ENCODE results near the gene CXCL9. TPM values are rescaled to one million over a fixed set of nuclear protein-coding genes. Genes with fewer than 3 reads are reported as not detected.

The CXCL9 gene
- not detected in 2 replicates for total RNA-seq

GRCh38 chr4:76007089-76007862 lies at the start of gene CXCL9:
Gene CXCL9 (minus strand): TSS chr4:76007509. CDS start chr4:76007449, 60 bp downstream.

GRCh38 chr4:76035799-76036380 lies 28.6 kb upstream of the CXCL9 start, which contains the start of gene CXCL11:
Gene CXCL11 (minus strand): TSS chr4:76036070. CDS start chr4:76035987, 83 bp downstream.

GRCh38 chr4:76023389-76023788 lies 16.1 kb upstream of the CXCL9 start, which contains the start of gene CXCL10:
Gene CXCL10 (minus strand): TSS chr4:76023497. CDS start chr4:76023431, 66 bp downstream.

Other genes starting within 250 kb of the CXCL9 start
- not detected in 2 replicates for gene PPEF2, start 105.1 kb downstream of the CXCL9 start, total RNA-seq
- gene NAAA, start 66.5 kb downstream of the CXCL9 start, total RNA-seq, result 30.7 and 35.6 TPM in 2 replicates
- gene SDAD1, start 16.6 kb downstream of the CXCL9 start, total RNA-seq, result 28.1 and 33.9 TPM in 2 replicates
- gene CXCL10, start 16.0 kb upstream of the CXCL9 start, total RNA-seq, result 1.8 TPM in 1 of 2 replicates, not detected in the other
- gene CXCL11, start 28.6 kb upstream of the CXCL9 start, total RNA-seq, result 0.15 TPM in 1 of 2 replicates, not detected in the other
- gene ART3, start 67.2 kb upstream of the CXCL9 start, total RNA-seq, result not detected in 2 replicates
- gene NUP54, start 140.9 kb upstream of the CXCL9 start, total RNA-seq, result 48.8 and 76.2 TPM in 2 replicates
- gene SCARB2, start 206.3 kb upstream of the CXCL9 start, total RNA-seq, result 283 and 368 TPM in 2 replicates
- gene FAM47E, start 244.2 kb upstream of the CXCL9 start, total RNA-seq, result under 0.01 and 1.3 TPM in 2 replicates

Measured in smooth muscle cell of trachea (primary cell).